SIG-M5 treated with dmso at 0.1 percent for 504 hours (cell line): Measurements from ENCODE around the gene ROPN1L.
"Not testable (repeated sequence)": the region's sequence is repeated elsewhere in the genome, so short reads cannot be mapped to it uniquely, and the experiment has no call there.

ENCODE experiments used
- DNase-seq: peaks from one replicate; lab custom pipeline; 2025; ENCODE audit not compliant: unreplicated experiment; lab: John Stamatoyannopoulos, UW

ROPN1L gene

DNA sequence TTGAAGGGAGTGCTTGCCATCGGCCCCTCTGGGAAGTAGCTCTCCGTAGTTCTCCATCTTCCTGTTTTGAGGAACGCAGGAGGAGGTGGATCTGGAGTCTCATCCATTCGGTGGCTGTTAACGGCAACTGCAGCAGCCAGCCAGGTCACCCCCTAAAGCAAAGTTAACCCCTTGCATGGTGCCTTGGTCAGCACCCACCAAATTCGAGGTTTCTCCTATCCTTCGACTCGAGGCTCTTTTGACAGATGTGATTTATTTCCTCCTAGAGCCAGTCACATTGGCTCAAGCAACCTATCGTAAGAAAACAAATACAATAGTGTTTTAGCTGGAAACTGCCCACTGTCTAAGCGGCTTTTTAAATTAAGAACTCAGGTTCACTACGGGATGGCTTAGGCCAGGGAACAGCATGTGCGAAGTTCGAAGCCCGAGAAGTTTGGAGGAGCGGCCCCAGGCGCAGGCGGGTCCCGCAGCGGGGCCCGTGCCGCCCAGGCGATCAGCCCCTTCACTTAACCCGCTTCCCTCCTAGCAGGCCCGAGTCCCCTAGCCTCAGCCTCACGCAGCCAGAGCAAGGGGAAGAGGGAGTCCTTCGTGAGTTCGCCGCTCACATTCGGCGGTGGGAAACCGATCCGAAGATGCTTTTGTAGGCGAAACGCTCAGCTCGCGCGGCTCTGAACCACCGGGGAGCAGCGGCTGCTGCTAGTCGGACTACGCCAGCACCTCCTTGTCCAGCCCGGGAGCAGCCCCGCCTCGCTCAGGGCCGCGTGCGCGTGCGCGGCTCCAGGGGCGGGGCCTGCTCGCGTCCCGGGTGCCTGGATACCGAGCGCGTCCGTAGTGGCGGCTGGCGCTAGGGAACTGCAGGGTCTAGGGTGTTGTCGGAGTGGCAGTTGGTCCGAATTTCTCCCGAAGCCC, at the start of gene ROPN1L:
ROPN1L (plus strand) TSS at position 797 of the 909 bp plus-strand sequence. CDS start 289 bp downstream, outside the sequence.
- DNase-seq = peak; percentile 85

DNA sequence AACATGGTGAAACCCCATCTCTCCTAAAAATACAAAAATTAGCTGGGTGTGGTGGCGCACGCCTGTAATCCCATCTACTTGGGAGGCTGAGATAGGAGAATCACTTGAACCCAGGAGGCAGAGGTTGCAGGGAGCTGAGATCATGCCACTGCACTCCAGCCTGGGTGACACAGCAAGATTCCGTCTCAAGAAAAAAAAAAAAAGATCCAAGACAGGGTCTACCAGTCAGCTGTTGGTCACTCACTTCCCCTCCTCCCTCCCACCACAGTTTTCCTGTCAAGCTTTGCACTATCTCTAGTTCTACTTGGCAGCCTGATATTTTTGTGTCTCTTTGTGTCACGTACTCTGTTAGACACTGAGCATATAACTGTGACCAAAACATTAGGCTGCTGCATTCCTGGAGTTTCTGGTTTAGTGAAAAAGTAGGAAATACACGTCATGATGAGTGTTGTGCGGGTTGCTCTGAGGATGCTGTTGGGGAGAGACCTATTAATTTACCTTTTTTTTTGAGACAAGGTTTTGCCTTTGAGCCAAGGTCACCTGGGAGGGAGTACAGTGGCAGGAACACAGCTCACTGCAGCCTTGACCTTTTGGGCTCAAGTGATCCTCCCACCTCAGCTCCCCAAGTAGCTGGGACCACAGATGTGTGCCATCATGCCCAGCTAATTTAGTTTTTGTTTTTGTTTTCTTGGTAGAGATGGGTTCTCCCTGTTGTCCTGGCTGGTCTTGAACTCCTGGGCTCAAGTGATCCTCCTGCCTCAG, 48.9 kb upstream of the ROPN1L start:
- DNase-seq = not testable (repeated sequence)

DNA sequence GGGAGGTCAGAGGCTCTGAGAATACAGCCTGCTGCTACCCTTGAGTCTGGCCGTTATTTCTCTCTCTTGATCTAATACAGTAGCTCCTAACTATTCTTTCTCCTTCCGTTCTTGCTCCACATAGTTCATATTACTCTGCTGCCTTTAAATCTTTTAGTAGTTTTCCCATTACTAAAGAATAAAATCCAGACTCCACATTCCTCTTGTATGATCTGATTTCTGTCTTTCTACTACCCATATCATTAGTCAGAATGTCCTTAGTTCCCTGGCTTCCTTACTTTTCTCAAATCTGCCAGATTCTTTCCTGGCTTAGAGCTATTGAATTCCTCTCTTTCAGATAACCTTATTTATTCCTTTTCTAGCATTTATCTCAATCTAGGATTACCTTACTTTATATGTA, 48.2 kb upstream of the ROPN1L start:
- no peak for DNase-seq

- no peak for DNase-seq
Observed at GRCh38 chr5:10396552-10396951, 45.1 kb upstream of the ROPN1L start.

GRCh38 chr5:10399839-10400238, 41.8 kb upstream of the ROPN1L start:
- DNase-seq = no peak

- no peak for DNase-seq
Observed at GRCh38 chr5:10400411-10400810, 41.3 kb upstream of the ROPN1L start.

DNA sequence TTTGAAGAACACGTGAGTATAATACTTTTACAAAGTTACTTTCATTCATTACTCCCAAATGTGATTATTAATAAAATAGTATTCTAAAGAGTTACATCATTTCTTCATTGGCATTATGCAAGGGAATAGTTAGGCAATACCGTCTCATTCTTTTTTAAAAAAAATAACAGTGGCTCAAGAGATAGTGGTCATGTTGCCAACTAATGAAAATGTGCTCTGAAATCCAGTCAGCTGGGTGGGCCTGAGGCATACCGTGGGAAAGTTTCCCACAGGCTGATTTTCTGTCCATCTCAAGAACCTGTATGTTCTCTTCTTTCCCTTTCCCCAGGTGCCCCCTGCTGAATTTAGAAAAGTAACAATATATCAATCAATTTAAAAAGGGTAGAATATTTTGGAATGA, 40.8 kb upstream of the ROPN1L start:
- no peak for DNase-seq

GRCh38 chr5:10401498-10401897, 40.2 kb upstream of the ROPN1L start:
- DNase-seq = no peak

DNA sequence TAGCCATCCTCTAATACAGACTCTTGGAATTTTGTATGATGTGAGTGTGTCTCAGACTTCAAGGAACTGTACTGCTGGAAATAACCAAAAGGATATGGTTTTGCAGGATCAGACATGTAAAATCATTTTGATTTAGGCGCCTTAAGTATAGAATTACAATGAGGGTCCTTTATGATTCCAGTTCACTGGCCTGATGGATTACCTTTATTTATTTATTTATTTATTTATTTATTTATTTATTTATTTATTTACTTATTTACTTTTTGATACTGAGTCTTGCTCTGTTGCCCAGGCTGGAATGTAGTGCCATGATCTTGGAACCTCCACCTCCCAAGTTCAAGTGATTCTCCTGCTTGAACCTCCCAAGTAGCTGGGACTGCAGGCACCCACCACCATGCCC, 37.9 kb upstream of the ROPN1L start:
- DNase-seq = no peak

DNA sequence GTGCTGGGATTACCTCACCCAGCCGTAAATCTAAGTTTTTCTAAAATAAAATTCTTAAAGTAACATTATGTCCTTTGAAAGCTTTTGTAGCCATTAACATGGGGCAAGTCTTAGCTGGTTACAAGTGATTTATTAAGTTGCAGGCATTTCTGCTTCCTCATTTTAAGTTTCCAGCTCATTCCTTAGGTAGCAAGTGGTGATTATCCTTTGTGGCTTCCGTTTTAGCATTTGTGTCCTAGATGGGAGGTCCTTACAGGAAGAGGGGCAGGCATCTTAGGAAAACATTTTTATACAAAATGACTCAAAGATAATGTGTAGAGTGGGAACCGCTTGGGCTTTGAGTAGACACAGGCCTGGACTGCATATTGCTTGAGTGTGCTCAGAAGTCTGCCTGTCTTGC, 35.0 kb upstream of the ROPN1L start:
- DNase-seq = no peak

GRCh38 chr5:10409504-10409903, 32.2 kb upstream of the ROPN1L start:
- peak; percentile 16 for DNase-seq

GRCh38 chr5:10410662-10411061, 31.0 kb upstream of the ROPN1L start:
- no peak for DNase-seq

GRCh38 chr5:10411336-10411735, 30.3 kb upstream of the ROPN1L start:
- no peak for DNase-seq

DNA sequence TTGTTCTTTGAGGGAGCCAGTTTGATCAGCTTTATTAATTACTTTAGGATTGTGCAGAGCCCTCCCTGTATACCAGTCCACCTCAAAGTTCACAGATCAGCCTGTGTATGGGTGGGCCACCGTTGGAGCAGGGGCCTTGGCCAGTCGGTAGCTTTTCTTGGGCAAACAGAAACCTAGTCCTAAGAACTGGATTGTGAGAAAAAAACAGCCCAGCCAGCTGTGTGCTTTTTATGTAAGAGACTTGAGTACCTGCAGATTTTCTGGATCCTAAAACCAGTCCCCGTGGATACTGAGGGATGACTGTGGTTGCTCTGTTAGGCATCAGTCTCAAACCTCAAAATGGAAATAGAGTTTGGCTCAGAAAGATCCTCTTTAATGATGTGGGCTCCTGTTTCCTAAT, 24.8 kb upstream of the ROPN1L start:
- DNase-seq = no peak

DNA sequence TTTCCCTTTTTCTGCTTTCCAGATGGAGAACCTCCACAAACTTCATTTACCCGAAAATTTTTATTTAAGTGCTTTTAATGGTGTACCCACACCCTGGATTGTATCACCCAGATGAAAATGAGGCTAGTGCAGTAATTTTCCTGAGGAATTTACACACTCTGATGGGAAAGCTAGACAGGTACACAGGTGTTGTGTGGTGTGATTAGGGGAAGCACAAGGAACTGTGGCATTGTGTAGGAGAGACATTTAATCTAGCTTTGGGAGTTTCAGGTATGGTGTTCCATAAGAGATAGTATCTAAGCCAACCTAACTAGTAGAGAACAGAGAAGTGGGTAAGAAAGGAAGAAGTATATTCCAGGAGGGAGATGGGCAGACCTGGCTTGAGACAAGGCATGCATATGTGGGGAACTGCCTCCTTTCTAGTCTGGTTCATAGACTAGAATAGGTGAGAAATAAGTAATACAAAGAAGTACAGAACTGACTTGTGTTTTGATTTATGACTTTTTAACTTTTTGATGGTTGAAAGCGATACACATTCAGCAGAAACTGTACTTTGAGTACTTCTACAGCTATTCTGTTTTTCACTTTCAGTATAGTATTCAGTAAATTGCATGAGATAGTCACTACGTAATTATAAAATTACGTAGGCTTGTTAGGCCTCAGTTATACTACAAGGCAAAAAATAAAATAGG, 22.9 kb upstream of the ROPN1L start:
- no peak for DNase-seq

DNA sequence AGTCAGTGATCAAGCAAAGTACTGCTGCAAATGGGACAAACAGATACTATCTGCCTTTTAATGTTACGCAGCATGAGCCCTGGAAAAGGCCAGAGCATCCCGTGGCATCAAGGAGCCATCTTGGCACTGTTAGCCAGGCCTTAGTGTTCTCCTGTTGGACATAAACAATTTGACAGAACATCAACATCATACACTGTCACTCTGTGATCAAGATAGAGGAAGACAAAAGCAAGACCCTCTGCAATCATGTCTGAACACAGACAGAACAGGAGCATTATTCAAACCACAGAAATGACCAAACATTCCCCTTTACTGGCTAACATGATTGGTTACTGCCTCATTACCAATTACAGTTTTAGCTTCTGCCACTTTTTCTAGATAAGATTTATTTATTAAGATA, 21.2 kb upstream of the ROPN1L start:
- DNase-seq = no peak

- no peak for DNase-seq
Observed at GRCh38 chr5:10420932-10421331, 20.7 kb upstream of the ROPN1L start.

- no peak for DNase-seq
Observed at GRCh38 chr5:10421896-10422691, 19.6 kb upstream of the ROPN1L start.

DNA sequence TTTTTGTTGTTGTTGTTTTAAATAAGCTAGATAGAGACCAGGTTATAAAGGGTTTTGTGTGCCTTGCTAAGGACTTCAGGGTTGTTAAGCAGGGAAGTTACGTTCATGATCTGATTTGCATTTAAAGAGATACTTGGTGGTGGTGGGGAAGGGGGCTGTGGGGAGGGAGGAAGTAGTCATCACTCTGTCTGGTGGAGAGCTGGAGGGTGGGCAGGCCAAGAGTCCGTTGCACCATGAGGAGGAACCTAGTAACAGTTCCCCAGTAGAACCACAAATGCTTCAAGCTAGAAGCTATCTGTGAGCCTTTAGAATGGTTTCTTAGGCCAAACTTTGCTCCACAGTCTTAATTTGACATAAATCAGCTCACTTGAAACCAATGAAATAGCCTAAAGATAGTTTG, 18.7 kb upstream of the ROPN1L start:
- no peak for DNase-seq

DNA sequence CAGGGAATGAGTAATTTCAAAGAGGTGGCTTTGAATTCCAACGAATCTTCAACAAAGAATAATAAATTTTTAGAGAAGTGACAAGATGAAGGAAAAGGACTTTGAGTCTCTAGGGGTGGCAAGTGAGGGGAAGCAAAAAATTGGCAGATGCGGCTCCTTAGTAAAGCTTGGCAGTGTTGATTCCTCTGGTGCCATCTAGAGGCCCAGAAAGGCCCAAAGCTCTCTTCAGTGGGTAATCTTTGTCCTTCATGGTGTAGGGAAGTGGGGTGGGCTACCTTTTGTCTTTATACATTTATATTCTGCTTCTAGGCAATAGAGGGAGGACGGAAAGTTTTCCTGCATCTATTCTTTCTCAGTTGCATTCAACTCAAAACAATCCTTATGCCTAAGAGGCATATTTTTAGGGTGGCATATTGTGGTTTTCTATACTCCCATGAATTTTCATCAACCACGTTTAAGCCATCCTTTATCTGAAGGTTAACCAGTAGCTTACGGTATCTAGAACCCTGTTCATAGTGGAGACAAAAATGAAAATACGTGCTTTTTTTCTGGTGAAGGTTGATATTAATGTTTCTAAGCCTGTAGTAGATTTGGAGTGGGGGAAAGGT, 17.5 kb upstream of the ROPN1L start:
- peak; percentile 49 for DNase-seq
